Measurements from ENCODE around the gene PLA2G12A.
A peak's percentile ranks its signal among the peaks of the same experiment; 100 is the strongest.
"Not testable (repeated sequence)": the region's sequence is repeated elsewhere in the genome, so short reads cannot be mapped to it uniquely, and the experiment has no call there.

Gene PLA2G12A

DNA sequence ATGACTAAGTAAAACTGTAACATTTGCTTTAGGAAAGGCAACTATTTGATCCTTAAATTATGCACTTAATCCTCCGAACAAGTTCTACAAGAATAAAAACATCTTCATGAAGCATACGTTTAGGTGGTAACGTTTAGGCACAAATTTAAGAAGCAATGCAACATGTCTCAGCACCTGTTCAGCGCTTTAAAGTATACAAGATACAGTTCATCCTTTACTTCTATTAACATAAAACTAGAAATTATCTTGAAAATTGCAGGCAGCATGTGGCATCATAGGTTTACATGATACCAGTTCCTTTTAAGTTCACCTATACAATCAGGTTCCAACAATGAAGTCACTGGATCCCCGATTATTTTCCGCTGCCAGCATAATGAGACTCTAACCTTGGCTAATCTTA, 1.5 kb downstream of the PLA2G12A start:
- DNase-seq, result no peak

- DNase-seq, result no peak
Measured at GRCh38 chr4:109723110-109723509, 6.8 kb downstream of the PLA2G12A start.

GRCh38 chr4:109722357-109722756, 7.5 kb downstream of the PLA2G12A start:
- no peak for DNase-seq

GRCh38 chr4:109721033-109721432, 8.8 kb downstream of the PLA2G12A start:
- DNase-seq, result no peak

- no peak for DNase-seq
Measured at GRCh38 chr4:109719604-109720003, 10.3 kb downstream of the PLA2G12A start.

- no peak for DNase-seq
Measured at GRCh38 chr4:109718759-109719158, 11.1 kb downstream of the PLA2G12A start.

- no peak for DNase-seq
Measured at GRCh38 chr4:109713500-109713899, 16.4 kb downstream of the PLA2G12A start.

DNA sequence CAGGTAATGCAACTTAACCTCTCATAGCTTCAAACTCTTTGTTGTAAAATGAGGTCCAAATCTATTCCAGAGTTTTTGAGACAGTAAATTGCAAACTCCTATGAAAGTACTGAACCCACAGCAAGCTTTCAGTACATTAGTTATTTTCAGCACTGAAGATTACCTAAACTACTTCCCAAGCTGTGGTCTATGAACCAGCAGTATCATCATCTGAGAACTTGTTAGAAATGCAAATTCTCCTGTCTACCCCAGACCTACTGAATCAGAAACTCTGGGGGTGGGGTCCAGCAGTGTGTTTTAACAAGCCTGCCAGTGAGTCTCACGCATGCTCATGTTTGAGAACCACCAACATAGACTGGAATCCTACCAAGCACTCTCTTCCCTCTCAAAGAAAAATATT, 20.9 kb downstream of the PLA2G12A start:
- DNase-seq, result no peak

DNA sequence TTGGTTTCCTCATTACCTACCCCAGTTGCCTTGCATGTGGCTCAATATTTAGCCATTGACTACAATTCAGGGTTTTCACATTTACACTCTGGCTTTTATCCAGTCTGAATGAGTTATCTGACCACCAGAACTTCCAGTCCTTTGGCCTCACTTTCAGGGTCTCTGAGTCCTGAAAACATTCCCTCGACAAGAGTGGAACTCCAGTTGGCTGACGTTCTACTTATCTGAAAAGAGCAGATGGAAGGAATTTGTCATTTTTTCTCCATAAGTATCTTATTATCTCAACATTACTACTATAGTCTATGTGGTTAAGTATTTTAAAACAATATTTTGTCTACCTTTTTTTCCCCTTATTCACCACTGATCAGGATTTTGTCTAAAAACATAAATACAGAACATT, 21.4 kb downstream of the PLA2G12A start:
- DNase-seq, result no peak

GRCh38 chr4:109703664-109704361, 26.1 kb downstream of the PLA2G12A start:
- DNase-seq, result no peak

DNA sequence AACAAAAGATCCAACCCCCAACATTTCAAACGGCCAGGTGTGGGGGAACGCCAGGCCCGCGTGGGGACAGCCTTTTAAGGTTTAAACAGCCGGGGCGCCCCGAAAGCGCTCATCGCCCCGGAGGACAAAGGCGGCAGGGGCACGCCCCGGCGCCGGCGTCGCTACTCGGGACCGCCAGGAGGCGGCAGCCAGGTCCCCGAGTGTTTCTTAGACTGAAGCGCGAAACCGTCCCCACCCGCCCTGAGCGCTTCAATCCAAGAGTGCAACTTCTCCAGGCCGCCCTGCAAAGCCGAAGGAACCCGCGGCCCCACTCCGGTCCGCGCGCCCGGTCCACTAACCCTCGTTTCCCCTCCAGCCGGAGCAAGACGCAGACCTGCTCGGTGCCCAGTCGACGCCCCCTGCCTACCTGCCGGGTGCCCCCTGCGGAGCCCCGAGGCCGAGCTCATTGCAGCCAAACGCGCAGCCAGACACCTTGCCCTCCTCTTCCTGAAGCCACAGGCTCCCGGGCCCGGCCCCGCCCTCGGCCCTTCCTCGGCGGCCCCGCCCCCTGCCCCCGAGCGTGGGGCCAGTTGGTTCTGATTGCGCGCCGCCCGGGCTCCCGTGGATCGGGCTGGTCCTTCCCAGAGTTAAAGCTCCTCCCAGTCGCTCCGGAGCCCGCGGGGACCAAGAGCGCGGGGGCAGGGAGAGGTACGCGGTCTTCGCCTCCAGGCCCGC, 26.8 kb downstream of the PLA2G12A start, which contains the start of gene CASP6:
Gene CASP6 (minus strand): TSS at position 496 of the 714 bp plus-strand sequence. CDS start 50 bp downstream, at position 446.
- DNase-seq, result peak; percentile 25

GRCh38 chr4:109701566-109702410, 28.1 kb downstream of the PLA2G12A start:
- no peak for DNase-seq

- no peak for DNase-seq
Measured at GRCh38 chr4:109699553-109700225, 30.2 kb downstream of the PLA2G12A start.

GRCh38 chr4:109698656-109699055, 31.2 kb downstream of the PLA2G12A start:
- no peak for DNase-seq

DNA sequence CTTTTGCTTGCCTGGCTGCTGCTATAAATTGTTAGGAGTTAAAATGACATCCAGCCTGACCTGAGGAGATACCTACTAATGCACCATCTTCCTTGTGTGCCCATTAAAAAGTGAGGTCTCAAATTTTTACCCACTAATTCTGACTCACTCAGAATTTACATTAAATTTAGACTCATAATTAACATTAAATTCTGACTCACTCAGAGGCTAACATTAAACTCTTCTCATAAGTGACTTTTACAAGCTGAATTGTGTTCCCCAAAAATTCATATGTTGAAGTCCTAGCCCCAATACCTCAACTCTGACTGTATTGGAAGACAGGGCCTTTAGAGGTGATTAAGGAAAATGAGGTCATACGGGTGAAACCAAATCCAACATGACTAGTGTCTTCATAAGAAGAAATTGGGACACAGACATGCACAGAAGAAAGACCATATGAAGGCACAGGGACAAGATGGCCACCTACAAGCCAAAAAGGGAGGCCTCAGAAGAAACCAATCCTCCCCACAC, 38.4 kb downstream of the PLA2G12A start:
- DNase-seq, result no peak

DNA sequence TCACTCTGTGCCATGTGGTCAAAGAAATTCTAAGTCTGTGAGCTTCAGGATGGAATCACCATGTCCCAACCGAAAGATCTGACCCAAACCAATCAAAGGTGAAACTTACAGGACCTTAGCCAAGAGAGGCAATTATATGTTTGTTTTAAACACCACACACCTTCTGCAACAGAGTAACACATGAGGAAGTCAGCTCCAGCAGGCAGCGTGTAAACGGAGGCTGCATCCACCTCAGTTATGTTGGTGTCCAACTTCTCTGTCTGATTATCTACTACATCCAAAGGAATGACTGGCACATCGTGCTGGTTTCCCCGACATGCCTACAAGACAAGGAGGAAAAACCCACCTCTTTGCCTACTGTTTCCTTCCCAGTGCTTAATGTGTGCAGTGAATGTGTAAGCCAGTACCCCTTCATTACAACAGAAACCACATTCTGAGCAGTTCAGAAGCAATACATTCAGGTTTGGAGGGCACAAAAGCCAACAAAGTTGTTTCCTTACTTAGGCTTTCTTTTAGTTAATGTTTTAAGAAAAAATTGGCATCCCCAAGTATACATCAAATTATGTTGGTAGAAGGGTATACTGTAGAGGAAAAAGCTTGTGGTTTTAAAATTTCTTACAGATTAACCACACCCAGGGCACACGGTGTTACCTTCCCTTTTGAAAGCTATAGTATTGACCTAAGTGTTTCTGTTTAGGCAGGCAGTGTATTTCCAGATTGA, 39.0 kb downstream of the PLA2G12A start:
- no peak for DNase-seq

- DNase-seq, result no peak
Measured at GRCh38 chr4:109684727-109685126, 45.1 kb downstream of the PLA2G12A start.

GRCh38 chr4:109683621-109684253, 46.1 kb downstream of the PLA2G12A start:
- DNase-seq, result no peak

DNA sequence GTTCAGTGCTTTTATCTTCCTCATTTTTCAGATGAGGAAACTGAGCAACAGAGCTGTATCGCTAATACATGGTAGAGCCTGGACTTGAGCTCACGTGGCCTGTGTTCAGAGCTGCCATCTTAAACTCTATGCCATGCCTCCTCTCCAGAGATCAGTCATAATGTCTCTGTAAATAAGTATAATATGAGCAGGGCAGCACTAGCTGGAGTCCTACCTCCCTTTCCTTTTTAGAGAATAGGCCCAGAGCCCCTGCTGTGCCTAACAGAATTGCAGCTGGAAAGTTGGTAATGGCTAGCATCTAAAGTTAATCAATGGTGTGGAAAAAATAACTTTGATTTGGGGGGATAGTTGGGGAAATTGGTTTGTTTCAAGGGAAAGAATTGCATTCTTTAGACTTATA, 47.0 kb downstream of the PLA2G12A start:
- DNase-seq, result no peak

DNA sequence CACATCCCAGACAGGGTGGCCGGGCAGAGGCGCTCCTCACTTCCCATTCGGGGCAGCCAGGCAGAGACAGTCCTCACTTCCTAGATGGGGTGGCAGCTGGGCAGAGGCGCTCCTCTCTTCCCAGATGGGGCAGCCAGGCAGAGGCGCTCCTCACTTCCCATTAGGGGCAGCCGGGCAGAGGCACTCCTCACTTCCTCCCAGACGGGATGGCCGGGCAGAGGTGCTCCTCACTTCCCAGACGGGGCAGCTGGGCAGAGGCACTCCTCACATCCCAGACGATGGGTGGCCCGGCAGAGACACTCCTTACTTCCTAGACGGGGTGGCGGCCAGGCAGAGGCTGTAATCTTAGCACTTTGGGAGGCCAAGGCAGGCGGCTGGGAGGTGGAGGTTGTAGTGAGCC, 50.9 kb downstream of the PLA2G12A start:
- DNase-seq, result not testable (repeated sequence)

DNA sequence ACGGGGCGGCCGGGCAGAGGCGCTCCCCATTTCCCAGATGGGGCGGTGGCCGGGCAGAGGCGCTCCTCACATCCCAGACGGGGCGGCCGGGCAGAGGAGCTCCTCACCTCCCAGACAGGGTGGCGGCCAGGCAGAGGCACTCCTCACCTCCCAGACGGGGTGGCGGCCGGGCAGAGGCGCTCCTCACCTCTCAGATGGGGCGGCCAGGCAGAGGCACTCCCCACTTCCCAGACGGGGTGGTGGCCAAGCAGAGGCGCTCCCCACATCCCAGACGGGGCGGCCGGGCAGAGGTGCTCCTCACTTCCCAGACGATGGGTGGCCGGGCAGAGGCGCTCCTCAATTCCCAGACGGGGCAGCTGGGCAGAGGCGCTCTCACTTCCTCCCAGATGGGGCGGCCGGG, 51.4 kb downstream of the PLA2G12A start:
- DNase-seq, result not testable (repeated sequence)

- DNase-seq, result no peak
Measured at GRCh38 chr4:109676886-109677285, 53.0 kb downstream of the PLA2G12A start.
